Measurements from ENCODE around the gene DISP2.

DNA sequence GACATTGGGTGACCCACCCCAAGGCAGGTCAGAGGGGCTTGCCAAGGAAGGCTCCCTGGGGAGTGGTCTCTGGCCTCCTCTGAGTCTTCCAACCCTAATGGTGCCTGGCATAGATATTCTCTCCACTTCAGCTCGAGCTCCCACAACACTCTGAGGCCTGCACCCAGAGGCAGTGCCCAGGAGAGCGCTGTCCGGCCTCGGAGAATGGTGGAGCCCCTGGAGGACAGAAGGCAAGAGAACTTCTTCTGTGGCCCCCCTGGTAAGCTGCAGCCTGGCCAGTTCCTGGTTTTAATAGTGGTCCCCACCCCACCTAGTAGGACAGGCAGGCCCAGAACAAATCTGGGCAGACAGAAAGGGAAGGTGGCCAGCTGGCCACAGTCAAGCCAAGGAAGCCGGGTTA, 7.0 kb downstream of the DISP2 start:
- TF ChIP-seq, protein P1, sequence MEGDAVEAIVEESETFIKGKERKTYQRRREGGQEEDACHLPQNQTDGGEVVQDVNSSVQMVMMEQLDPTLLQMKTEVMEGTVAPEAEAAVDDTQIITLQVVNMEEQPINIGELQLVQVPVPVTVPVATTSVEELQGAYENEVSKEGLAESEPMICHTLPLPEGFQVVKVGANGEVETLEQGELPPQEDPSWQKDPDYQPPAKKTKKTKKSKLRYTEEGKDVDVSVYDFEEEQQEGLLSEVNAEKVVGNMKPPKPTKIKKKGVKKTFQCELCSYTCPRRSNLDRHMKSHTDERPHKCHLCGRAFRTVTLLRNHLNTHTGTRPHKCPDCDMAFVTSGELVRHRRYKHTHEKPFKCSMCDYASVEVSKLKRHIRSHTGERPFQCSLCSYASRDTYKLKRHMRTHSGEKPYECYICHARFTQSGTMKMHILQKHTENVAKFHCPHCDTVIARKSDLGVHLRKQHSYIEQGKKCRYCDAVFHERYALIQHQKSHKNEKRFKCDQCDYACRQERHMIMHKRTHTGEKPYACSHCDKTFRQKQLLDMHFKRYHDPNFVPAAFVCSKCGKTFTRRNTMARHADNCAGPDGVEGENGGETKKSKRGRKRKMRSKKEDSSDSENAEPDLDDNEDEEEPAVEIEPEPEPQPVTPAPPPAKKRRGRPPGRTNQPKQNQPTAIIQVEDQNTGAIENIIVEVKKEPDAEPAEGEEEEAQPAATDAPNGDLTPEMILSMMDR (IDR thresholded peaks at IDR 0.05 in 2 of 3, conservative IDR thresholded peaks at IDR 0.05 in 1 of 3; ENCODE audit: insufficient read depth in 2 of 3, low read depth in 1 of 3, low read length in 3 of 3): no peak
- TF ChIP-seq, protein P2, sequence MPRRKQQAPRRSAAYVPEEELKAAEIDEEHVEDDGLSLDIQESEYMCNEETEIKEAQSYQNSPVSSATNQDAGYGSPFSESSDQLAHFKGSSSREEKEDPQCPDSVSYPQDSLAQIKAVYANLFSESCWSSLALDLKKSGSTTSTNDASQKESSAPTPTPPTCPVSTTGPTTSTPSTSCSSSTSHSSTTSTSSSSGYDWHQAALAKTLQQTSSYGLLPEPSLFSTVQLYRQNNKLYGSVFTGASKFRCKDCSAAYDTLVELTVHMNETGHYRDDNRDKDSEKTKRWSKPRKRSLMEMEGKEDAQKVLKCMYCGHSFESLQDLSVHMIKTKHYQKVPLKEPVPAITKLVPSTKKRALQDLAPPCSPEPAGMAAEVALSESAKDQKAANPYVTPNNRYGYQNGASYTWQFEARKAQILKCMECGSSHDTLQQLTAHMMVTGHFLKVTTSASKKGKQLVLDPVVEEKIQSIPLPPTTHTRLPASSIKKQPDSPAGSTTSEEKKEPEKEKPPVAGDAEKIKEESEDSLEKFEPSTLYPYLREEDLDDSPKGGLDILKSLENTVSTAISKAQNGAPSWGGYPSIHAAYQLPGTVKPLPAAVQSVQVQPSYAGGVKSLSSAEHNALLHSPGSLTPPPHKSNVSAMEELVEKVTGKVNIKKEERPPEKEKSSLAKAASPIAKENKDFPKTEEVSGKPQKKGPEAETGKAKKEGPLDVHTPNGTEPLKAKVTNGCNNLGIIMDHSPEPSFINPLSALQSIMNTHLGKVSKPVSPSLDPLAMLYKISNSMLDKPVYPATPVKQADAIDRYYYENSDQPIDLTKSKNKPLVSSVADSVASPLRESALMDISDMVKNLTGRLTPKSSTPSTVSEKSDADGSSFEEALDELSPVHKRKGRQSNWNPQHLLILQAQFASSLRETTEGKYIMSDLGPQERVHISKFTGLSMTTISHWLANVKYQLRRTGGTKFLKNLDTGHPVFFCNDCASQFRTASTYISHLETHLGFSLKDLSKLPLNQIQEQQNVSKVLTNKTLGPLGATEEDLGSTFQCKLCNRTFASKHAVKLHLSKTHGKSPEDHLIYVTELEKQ (CRISPR knock-in tag; IDR thresholded peaks at IDR 0.05): no peak
- TF ChIP-seq U2AF2 (optimal IDR thresholded peaks at IDR 0.05; ENCODE audit: low read depth, low read length): no peak
- TF ChIP-seq, protein P3, sequence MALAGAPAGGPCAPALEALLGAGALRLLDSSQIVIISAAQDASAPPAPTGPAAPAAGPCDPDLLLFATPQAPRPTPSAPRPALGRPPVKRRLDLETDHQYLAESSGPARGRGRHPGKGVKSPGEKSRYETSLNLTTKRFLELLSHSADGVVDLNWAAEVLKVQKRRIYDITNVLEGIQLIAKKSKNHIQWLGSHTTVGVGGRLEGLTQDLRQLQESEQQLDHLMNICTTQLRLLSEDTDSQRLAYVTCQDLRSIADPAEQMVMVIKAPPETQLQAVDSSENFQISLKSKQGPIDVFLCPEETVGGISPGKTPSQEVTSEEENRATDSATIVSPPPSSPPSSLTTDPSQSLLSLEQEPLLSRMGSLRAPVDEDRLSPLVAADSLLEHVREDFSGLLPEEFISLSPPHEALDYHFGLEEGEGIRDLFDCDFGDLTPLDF (CRISPR knock-in tag; IDR thresholded peaks at IDR 0.05): no peak

Measured in K562 (cell line).